Pancreas (tissue), 10 donors: ENCODE results near the gene ZNF185. TPM values are rescaled to one million over a fixed set of nuclear protein-coding genes. Genes with fewer than 3 reads are reported as not detected.

Experiments used
- ATAC-seq, 4 donors: fragments of 200-7000 bp; cut with Tn5 transposase; one replicate each; pipeline versions ENCODE4 v1.8.0 to v1.9.1; 2020; ENCODE audit warnings: mild to moderate bottlenecking in 4 of 4, moderate library complexity in 4 of 4
- DNase-seq, 6 donors: peaks; one replicate each; pipeline ENCODE4 v3.0.0-alpha.2; 2020
- FAIRE-seq: peaks from 2 replicates; lab custom pipeline; 2012; peaks lifted over from hg19 to GRCh38; lab: Jason Lieb, UNC
- H3K27ac ChIP-seq, 4 donors: fragments of 200-600 bp; sonication (generic); 1 replicate in 3 of 4; 2 replicates in 1 of 4; pipeline versions ENCODE4 v1.5.0 to v1.8.0; 2020
- H3K27me3 ChIP-seq, 4 donors: fragments of 200-600 bp; one replicate each; pipeline ENCODE4 v1.8.0; 2021
- H3K36me3 ChIP-seq, 3 donors: fragments of 200-600 bp; sonication (generic) in 1 of 3; one replicate each; pipeline versions ENCODE4 v1.5.0 to v1.8.0; 2020 to 2021
- H3K4me1 ChIP-seq, 3 donors: fragments of 200-600 bp; one replicate each; pipeline ENCODE4 v1.8.0; 2021
- H3K4me3 ChIP-seq, 4 donors: fragments of 200-600 bp; sonication (generic) in 2 of 4; one replicate each; pipeline versions ENCODE4 v1.5.0 to v1.8.0; 2020 to 2021
- H3K9me3 ChIP-seq, 4 donors: fragments of 200-600 bp; one replicate each; pipeline ENCODE4 v1.8.0; 2021
- CTCF ChIP-seq, 4 donors: fragments of 200-600 bp; sonication (generic) in 3 of 4; IDR thresholded peaks; one replicate each; pipeline versions ENCODE4 v1.5.0 to v1.8.0; 2021; ENCODE audit warnings: antibody characterized with exemption in 4 of 4
- WGBS, 2 donors: extraction: QIAGEN DNeasy Blood & Tissue Kit; methylation state at CpG; one replicate each; pipeline ENCODE4 v1.1.7; 2013; 5-methylcytosine and 5-hydroxymethylcytosine counted together
- intact Hi-C, 3 donors: fragments of 100-400 bp; cut with DNase I; formaldehyde crosslinking; loops; one replicate each; pipeline versions ENCODE4 v1.11.1 to v1.14.2; 2022
- polyA plus RNA-seq, 2 donors: library from polyadenylated mRNA; stranded (reverse); fragments of 200-250 nt; gene quantifications; one replicate each; pipeline ENCODE4 v1.2.3, GENCODE V29; 2013
- total RNA-seq, 6 donors: library from RNA; stranded (reverse); fragmentation: NEBNext Ultra II Directional in 4 of 6; extraction: Animal tissue kit (Norgen Biotek cat#: 25700) in 4 of 6; gene quantifications; one replicate each; pipeline versions ENCODE4 v1.2.1 to v1.2.4, GENCODE V29; 2021 to 2023
- donor health status: healthy with polysubstance abuse.
- donor health status: DM: no; HTN: no; CAD: no; lungs with moderate emphysema.
- donor health status: DM: no; HTN: no; CAD: no.
- donor health status: control.
- donor health status: control.
- donor health status: Bipolar disorder and iron deficiency.
- donor health status: DM: yes; HTN: yes; CAD: no.
- donor health status: DM: no; HTN: no; CAD: no.
- donor health status: DM: no; HTN: no; CAD: no.
- donor health status: DM: yes; HTN: yes; CAD: no.

ZNF185 gene
- total and polyA plus RNA-seq, 8 donors, result 2.2 to 5.0 (median 3.0) TPM

GRCh38 chrX:152872522-152872921 lies 25.3 kb upstream of the ZNF185 start:
- intact Hi-C loops, result no loop called here
- H3K4me3 ChIP-seq, result no peak overlapping the region
- H3K27me3 ChIP-seq, result peaks cover 0 to 15% (median 0%) of the 10 kb centered on the region in 4 donors
- no peaks in the 10 kb centered on the region for H3K9me3 ChIP-seq
- no peak overlapping the region for H3K27ac ChIP-seq
- FAIRE-seq, result no peak
- H3K36me3 ChIP-seq, result no peaks in the 10 kb centered on the region
- no peak for ATAC-seq
- no peaks in the 10 kb centered on the region for H3K4me1 ChIP-seq
- WGBS, 2 donors, result 54 to 91% methylated on average over 1 of the region's 2 CpGs
- DNase-seq, result no peak
- no peak for TF ChIP-seq CTCF (IDR thresholded peaks at IDR 0.05)

GRCh38 chrX:152873361-152873760 lies 24.5 kb upstream of the ZNF185 start:
- Histone ChIP-seq H3K4me3 (no peak overlapping the region), H3K4me1 (no peaks in the 10 kb centered on the region), H3K9me3 (no peaks in the 10 kb centered on the region), H3K27me3 (peaks cover 0 to 15% (median 0%) of the 10 kb centered on the region in 4 donors), H3K36me3 (no peaks in the 10 kb centered on the region), H3K27ac (no peak overlapping the region)
- DNase-seq (no peak), FAIRE-seq (no peak), ATAC-seq (no peak)
- intact Hi-C loops, result no loop called here
- TF ChIP-seq CTCF (IDR thresholded peaks at IDR 0.05), result no peak
- WGBS, 2 donors, result 60 to 68% methylated on average over 2 of the region's 2 CpGs

DNA sequence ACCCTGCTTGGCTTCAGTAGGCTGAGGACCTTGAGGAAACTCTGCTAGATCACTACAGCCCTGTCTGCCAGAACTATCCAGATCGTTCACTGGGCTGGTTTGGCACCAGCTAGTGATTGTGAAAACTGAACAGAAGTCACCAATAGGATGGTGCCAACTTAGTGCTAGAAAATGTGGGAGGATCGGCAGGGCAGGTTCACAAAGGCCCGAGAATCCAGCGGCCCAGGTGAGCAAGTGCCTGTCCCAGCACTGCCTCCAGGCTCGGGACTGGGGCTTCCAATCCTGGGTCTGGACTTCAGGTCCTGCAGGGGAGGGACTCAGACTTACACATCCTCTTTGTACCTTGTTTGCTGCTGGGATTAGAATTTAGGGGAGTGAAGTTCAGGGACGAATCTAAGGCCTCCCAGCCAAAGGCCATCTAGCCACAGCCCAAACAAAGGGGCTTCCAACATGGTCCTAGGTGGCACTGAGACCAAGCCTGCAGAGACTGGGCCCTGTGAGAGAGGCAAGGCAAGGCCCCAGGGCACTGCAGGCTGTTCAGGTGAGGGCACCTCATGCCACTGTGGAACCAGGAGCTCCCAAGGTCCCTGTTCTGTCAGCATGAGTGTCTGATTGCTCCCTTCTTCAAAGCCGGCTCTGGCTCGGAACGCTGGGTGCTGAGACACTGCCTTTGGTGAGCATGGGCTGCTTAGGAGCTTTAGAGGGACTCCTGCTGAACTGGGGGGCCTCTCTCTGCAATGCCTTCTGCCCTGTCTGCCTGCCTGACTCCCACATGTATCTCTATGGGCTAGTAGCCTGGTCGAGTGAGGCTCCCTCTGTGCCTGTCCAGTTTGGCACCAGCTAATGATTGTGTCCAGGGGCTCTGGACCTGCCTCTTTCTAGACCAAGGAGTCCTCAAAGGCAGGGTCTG lies 20.7 kb upstream of the ZNF185 start:
- no peak overlapping the region for H3K4me3 ChIP-seq
- FAIRE-seq (no peak), DNase-seq (no peak), ATAC-seq (no peak)
- no peak overlapping the region for H3K27ac ChIP-seq
- no peaks in the 10 kb centered on the region for H3K4me1 ChIP-seq
- TF ChIP-seq CTCF (IDR thresholded peaks at IDR 0.05), result no peak
- 66 to 72% methylated on average over 10 of the region's 10 CpGs for WGBS, 2 donors
- no peaks in the 10 kb centered on the region for H3K9me3 ChIP-seq
- H3K27me3 ChIP-seq, result peaks cover 0 to 15% (median 0%) of the 10 kb centered on the region in 4 donors
- H3K36me3 ChIP-seq, result no peaks in the 10 kb centered on the region
- intact Hi-C loops, result no loop called here

- 63 to 67% methylated on average over 16 of the region's 16 CpGs for WGBS, 2 donors
- Histone ChIP-seq H3K27ac (no peak overlapping the region), H3K4me3 (no peak overlapping the region), H3K27me3 (peaks cover 0 to 15% (median 0%) of the 10 kb centered on the region in 4 donors), H3K36me3 (no peaks in the 10 kb centered on the region), H3K9me3 (no peaks in the 10 kb centered on the region), H3K4me1 (no peaks in the 10 kb centered on the region)
- intact Hi-C loops, result no loop called here
- DNase-seq, result no peak
- no peak for FAIRE-seq
- TF ChIP-seq CTCF (IDR thresholded peaks at IDR 0.05), result no peak
- no peak for ATAC-seq
Observed at GRCh38 chrX:152878976-152879755, 18.7 kb upstream of the ZNF185 start.
